ENCODE measurements around the gene SMARCD3. TPM values are rescaled to one million over a fixed set of nuclear protein-coding genes. Genes with fewer than 3 reads are reported as not detected.

SMARCD3 gene
- total RNA-seq, 4 donors from 2014 or later, result 25.3 to 43.4 (median 40.6) TPM

GRCh38 chr7:151246851-151247580, 1.5 kb downstream of the SMARCD3 start:
- intact Hi-C loops (cut with DNase I), result loop anchor here (10.0 kb wide), 1 partner anchor 122 kb away; no protein-coding TSS in a partner anchor
- WGBS, result 33% methylated on average over 4 of the region's 4 CpGs
- Histone ChIP-seq H3K27ac (replicated peaks in 1 of 4) (peak overlapping the region; percentile 91 to 97 (median 94)), H3K4me3 (peak overlapping the region; percentile 64 to 81 (median 72)), H3K4me1 (peaks cover 71 to 89% (median 86%) of the 10 kb centered on the region in 4 donors), H3K9me3 (no peaks in the 10 kb centered on the region), H3K36me3 (peaks cover 0 to 9% (median 7%) of the 10 kb centered on the region in 4 donors), H3K27me3 (peaks cover 0 to 12% (median 0%) of the 10 kb centered on the region in 4 donors)
- no peak for TF ChIP-seq CTCF (IDR thresholded peaks at IDR 0.05)
- TF ChIP-seq POLR2AphosphoS5 (IDR thresholded peaks at IDR 0.05), result no peak
- TF ChIP-seq POLR2A (IDR thresholded peaks at IDR 0.05; ENCODE audit: low read depth), result no peak
- no peak for TF ChIP-seq EP300 (IDR thresholded peaks at IDR 0.05)
- no peak for DNase-seq (ENCODE audit: extremely low spot score)

DNA sequence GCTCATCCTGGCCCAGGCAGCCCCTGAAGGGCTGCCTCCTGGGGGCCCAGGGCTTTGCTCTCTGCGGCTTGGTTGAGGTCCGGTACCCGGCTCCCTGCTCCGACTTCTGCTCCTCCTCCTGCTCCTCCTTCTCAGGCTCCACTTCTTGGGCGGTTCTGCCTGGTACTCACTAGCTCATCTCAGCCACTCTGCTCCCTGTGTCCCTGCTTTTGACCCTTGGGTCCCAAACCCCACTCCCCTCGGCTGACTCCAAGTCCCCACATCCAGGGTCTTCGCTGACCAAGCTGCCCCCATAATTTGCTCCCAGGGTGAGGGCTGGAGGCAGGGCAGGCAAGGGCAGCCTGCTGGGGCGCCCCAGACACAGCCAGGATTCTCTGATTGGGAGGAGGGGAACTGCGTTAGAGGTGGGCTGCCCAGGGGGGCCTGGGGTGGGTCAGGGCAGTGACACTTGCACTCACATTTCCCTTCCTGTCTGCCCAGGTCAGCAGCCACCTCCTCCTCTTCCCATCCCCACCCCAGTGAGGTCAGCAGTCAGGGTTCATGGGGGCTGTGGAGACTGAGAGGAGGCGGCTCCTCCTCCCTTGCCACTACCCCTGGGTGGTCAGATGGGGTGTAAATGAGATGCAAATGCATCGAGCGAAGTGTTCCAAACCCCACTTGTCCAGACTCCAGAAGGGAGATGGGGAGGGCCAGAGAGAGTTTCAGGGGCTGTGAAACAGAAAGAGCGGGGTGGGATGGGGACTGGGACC, 2.2 kb downstream of the SMARCD3 start:
- Histone ChIP-seq H3K27me3 (peaks cover 0 to 12% (median 0%) of the 10 kb centered on the region in 4 donors), H3K36me3 (peaks cover 0 to 15% (median 11%) of the 10 kb centered on the region in 4 donors), H3K4me3 (peak overlapping the region; percentile 51 to 68 (median 59)), H3K9me3 (no peaks in the 10 kb centered on the region), H3K27ac (replicated peaks in 1 of 4) (peak overlapping the region; percentile 91 to 97 (median 94)), H3K4me1 (peaks cover 67 to 86% (median 82%) of the 10 kb centered on the region in 4 donors)
- no peak for DNase-seq (ENCODE audit: extremely low spot score)
- WGBS, result 44% methylated on average over 13 of the region's 13 CpGs
- intact Hi-C loops (cut with DNase I), result loop anchor here (10.0 kb wide), 1 partner anchor 121 kb away; no protein-coding TSS in a partner anchor
- TF ChIP-seq EP300 (IDR thresholded peaks at IDR 0.05), result no peak
- TF ChIP-seq POLR2AphosphoS5 (IDR thresholded peaks at IDR 0.05), result no peak
- no peak for TF ChIP-seq CTCF (IDR thresholded peaks at IDR 0.05)
- TF ChIP-seq POLR2A (IDR thresholded peaks at IDR 0.05; ENCODE audit: low read depth), result no peak

GRCh38 chr7:151245360-151246101, 3.0 kb downstream of the SMARCD3 start:
- no peak for TF ChIP-seq POLR2AphosphoS5 (IDR thresholded peaks at IDR 0.05)
- no peak for TF ChIP-seq POLR2A (IDR thresholded peaks at IDR 0.05; ENCODE audit: low read depth)
- no peak for TF ChIP-seq EP300 (IDR thresholded peaks at IDR 0.05)
- peak; percentile 63 to 88 (median 74) for TF ChIP-seq CTCF (IDR thresholded peaks at IDR 0.05)
- WGBS, result 9% methylated on average over 11 of the region's 60 CpGs
- Histone ChIP-seq H3K4me1 (peaks cover 62 to 79% (median 74%) of the 10 kb centered on the region in 4 donors), H3K27me3 (peaks cover 0 to 12% (median 0%) of the 10 kb centered on the region in 4 donors), H3K27ac (replicated peaks in 1 of 4) (peak overlapping the region; percentile 91 to 97 (median 94)), H3K4me3 (peak overlapping the region; percentile 51 to 68 (median 54)), H3K9me3 (no peaks in the 10 kb centered on the region), H3K36me3 (peaks cover 0 to 23% (median 18%) of the 10 kb centered on the region in 4 donors)
- no peak for DNase-seq (ENCODE audit: extremely low spot score)
- intact Hi-C loops (cut with DNase I), result loop anchor here (2.0 to 10.0 kb wide), 2 partner anchors 57 to 121 kb away; no protein-coding TSS in a partner anchor

- Histone ChIP-seq H3K36me3 (peaks cover 0 to 29% (median 24%) of the 10 kb centered on the region in 4 donors), H3K4me3 (peak overlapping the region; percentile 51 to 68 (median 54)), H3K27ac (replicated peaks in 1 of 4) (peak overlapping the region; percentile 91 to 97 (median 94)), H3K27me3 (peaks cover 0 to 12% (median 0%) of the 10 kb centered on the region in 4 donors), H3K4me1 (peaks cover 61 to 73% (median 68%) of the 10 kb centered on the region in 4 donors), H3K9me3 (no peaks in the 10 kb centered on the region)
- no peak for DNase-seq (ENCODE audit: extremely low spot score)
- intact Hi-C loops (cut with DNase I), result loop anchor here (2.0 to 10.0 kb wide), 2 partner anchors 58 to 120 kb away; no protein-coding TSS in a partner anchor
- no peak for TF ChIP-seq POLR2AphosphoS5 (IDR thresholded peaks at IDR 0.05)
- TF ChIP-seq POLR2A (IDR thresholded peaks at IDR 0.05; ENCODE audit: low read depth), result no peak
- no peak for TF ChIP-seq CTCF (IDR thresholded peaks at IDR 0.05)
- no peak for TF ChIP-seq EP300 (IDR thresholded peaks at IDR 0.05)
- 32% methylated on average over 10 of the region's 15 CpGs for WGBS
These were observed 3.6 kb downstream of the SMARCD3 start for GRCh38 chr7:151244841-151245346.

Data from esophagus muscularis mucosa (tissue), 4 donors.